Muscle of arm (tissue), 12 donors: ENCODE data around the gene SLC26A8. TPM values are rescaled to one million over a fixed set of nuclear protein-coding genes. Genes with fewer than 3 reads are reported as not detected.
"Not testable (repeated sequence)": the region's sequence is repeated elsewhere in the genome, so short reads cannot be mapped to it uniquely, and the experiment has no call there.

ENCODE experiments used
- DNase-seq: peaks from one replicate; pipeline ENCODE4 v3.0.0-alpha.2; 2013
- polyA plus RNA-seq, 12 donors: library from polyadenylated mRNA; unstranded; fragments of 120-200 nt; gene quantifications; one replicate each; pipeline ENCODE4 v1.2.1, GENCODE V29; 2013; ENCODE audit not compliant: insufficient read length in 12 of 12

SLC26A8 gene
- polyA plus RNA-seq, 12 donors: 0.08 to 0.39 (median 0.14) TPM; not detected in 6

DNA sequence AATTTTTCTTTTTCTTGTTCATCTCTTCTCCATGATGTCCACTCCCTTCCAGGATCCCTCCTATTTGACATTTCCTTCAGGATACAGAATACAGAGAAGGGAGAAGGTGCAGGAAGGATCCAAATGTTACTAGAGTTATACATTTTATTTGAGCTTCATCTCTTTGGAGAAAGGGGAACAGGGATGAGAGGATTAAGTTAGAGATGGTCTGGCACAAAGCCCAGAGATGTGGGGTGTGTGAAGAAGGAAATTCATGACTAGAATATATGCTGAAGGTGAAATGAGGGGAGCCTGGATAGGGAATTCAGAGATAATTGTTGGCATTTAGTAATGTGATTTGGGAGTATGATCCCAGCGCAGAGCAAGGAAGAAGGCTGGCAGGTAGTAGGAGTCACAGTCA is 81.1 kb downstream of the SLC26A8 start:
- DNase-seq: no peak

DNA sequence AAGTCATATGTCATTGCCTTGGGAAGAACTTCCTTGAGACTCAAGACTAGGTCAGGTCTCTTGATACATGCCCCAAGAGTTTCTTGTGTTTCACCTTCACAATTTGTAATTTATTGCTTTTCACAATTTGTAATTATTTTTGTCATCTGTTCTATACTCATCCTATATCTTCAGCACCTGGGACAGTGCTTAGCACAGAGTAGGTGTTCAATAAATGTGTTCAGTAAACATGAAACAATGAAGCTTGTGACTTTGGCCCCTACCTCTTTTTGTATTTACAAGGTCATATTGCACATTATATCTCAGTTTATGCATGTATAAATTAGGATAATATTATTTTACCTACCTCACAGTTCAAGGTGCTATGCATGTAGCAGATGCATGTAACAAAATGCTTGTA is 82.1 kb downstream of the SLC26A8 start:
- no peak for DNase-seq

DNA sequence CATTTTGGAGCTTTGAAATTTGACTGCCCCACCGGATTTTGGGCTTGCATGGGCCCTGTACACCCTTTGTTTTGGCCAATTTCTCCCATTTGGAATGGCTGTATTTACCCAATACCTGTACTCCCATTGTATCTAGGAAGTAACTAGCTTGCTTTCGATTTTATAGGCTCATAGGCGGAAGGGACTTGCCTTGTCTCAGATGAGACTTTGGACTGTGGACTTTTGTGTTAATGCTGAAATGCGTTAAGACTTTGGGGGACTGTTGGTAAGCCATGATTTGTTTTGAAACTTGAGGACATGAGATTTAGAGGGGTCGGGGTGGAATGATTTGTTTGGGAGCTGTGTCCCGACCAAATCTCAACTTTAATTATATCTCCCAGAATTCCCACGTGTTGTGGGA is 83.3 kb downstream of the SLC26A8 start:
- not testable (repeated sequence) for DNase-seq

DNA sequence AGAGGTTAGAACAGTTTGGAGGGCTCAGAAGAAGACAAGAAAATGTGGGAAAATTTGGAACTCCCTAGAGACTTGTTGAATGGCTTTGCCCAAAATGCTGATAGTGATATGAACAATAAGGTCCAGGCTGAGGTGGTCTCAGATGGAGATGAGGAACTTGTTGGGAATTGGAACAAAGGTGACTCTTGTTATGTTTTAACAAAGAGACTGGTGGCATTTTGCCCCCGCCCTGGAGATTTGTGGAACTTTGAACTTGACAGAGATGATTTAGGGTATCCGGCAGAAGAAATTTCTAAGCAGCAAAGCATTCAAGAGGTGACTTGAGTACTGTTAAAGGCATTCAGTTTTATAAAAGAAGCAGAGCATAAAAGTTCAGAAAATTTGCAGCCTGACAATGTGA is 84.4 kb downstream of the SLC26A8 start:
- DNase-seq: not testable (repeated sequence)

- DNase-seq: not testable (repeated sequence)
Measured at GRCh38 chr6:35939259-35939658, 85.2 kb downstream of the SLC26A8 start.

DNA sequence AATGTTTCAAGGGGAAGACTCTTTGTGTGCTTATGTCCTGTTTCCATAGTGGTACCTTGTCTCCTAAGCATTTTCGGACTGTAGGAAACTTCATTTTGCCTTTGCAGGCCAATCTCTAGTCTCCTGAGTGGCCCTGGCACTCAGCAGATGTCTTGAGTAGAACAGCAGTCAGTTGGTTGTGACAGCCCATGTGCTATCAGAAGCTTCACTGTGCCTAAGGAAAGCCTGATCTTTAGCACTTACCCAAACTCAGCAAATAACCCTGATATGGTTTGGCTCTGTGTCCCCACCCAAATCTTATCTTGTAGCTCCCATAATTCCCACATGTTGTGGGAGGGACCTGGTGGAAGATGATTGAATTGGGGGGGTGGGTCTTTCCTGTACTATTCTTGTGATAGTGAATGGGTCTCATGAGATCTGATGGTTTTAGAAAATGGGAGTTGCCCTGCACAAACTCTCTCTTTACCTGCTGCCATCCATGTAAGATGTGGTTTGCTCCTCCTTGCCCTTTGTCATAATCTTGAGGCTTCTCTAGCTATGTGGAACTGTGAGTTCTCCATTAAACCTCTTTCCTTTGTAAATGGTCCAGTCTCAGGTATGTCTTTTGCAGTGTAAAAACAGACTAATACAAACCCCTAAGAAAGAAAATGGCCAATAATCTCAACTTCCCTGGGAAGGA is 87.6 kb downstream of the SLC26A8 start:
- no peak for DNase-seq

DNA sequence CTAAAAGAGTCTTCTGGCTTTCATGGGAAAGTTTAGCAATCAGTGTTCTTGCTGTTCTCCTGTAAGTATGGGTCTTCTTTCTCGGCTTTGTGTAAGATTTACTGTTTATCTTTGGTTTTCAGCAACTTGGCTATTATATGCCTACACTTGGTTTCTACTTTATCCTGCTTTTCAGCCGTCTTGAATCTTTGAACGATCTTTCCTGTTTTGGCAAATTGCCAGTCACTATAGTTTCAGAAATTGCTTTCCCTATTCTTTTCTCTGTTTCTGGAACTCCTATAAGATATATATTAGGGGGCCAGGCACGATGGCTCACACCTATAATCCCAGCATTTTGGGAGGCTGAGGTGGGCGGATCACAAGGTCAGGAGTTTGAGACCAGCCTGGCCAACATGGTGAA is 89.0 kb downstream of the SLC26A8 start:
- DNase-seq: no peak

DNA sequence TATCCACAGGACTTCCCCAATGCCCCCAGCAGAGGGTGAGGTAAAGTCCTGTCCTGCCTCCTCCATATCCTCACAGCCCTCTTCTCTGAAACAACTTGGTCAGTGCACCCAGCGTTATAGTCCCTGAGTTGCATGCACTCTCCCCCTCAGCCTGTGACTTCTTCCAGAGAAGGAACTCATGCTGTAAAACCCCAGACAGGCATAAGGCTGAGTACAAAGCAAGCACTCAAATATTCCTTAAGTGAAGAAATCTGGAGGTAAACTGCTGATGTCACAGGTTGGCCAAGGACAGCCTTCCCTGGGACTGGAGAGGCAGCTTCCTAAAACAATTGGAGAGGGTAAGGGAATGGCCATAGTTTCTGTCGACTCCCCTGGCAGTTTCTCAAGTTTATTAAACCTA is 90.6 kb downstream of the SLC26A8 start:
- DNase-seq: no peak

GRCh38 chr6:35931873-35932272 is 92.6 kb downstream of the SLC26A8 start:
- DNase-seq: not testable (repeated sequence)

DNA sequence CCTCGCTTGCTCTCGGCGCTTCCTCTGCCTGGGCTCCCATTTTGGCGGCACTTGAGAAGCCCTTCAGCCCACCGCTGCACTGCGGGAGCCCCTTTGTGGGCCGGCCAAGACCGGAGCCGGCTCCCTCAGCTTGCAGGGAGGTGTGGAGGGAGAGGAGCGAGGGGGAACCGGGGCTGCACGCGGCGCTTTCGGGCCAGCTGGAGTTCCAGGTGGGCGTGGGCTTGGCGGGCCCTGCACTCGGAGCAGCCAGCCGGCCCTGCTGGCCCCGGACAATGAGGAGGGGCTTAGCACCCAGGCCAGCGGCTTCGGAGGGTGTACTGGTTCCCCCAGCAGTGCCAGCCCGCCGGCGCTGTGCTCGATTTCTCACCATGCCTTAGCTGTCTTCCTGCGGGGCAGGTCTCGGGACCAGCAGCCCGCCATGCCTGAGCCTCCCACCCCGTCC is 93.3 kb downstream of the SLC26A8 start:
- no peak for DNase-seq

- no peak for DNase-seq
Measured at GRCh38 chr6:35929601-35930000, 94.8 kb downstream of the SLC26A8 start.

- DNase-seq: no peak
Measured at GRCh38 chr6:35926509-35927215, 97.8 kb downstream of the SLC26A8 start.

DNA sequence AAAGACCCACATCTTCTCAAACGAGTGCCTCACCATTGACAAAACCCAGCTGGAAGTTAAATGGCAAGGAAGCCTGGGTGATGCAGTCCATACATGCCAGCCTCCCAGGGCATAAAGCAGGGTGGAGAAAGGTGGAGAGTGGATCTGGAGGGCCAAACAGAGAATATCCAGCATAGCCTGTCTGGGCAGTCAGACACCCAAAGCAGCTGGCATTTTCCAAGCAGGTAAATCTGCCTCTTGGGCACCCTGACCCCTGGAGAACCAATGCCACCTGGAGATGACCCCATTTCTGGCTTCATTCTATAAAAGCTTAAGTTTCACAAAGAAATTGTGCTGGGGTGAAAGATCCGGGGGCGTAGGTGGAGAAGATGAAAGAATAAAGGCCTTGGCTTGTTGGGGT is 98.5 kb downstream of the SLC26A8 start:
- no peak for DNase-seq

GRCh38 chr6:35924146-35924545 is 100.3 kb downstream of the SLC26A8 start:
- DNase-seq: no peak

- DNase-seq: no peak
Measured at GRCh38 chr6:35922139-35922554, 102.3 kb downstream of the SLC26A8 start.

GRCh38 chr6:35920793-35921732 is 103.4 kb downstream of the SLC26A8 start, which contains the start of gene SRPK1:
TSS of gene SRPK1 (minus strand) at chr6:35921098. CDS start at chr6:35921056, 42 bp downstream.
- peak; percentile 87 for DNase-seq

DNA sequence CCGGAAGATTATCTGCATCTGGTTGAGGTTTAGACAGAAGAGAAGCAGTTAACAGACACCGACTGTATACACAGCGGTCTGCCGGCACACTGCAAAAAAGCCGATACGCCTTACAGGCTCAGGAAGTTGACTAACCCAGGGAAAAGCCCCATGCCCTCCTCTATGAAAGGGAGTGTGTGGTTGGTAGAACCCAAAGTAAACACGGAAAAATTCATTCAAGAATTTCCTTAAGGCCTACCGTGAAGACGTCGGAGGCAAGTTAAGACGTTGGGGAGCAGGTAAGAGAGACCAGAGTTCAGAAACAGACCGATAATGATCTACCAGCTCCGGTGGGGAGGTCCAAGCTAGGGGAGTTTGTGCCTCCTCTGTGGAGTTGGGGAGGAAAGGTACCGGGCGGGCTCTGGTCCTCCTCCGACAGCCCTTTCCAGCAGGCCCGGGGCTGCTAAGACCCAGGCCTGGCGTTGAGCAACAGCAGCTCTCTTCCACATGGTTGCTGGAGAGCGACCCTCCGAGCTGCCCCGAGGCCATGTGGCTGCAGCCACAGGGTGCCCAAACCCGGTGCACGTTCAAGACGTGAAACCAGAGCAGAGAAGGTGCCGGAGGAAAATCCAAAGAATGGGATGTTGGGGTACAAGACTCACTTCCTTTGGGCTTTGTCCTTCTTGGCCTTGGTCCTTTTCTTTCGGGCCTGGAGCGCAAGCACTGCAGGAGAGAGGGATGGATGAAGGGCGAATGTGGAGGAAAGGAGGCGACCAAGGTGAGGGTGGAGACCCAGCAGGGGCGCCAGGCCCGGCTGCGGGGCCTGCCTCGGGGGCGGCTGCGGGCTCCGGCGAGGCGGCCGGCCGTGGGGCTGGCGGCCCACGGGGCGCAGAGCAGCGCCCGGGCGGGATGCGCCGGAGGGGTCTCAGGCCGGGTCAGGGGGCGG is 104.4 kb downstream of the SLC26A8 start:
- peak; percentile 17 for DNase-seq

- no peak for DNase-seq
Measured at GRCh38 chr6:35919085-35919826, 105.2 kb downstream of the SLC26A8 start.

GRCh38 chr6:35916893-35917292 is 107.5 kb downstream of the SLC26A8 start:
- not testable (repeated sequence) for DNase-seq

DNA sequence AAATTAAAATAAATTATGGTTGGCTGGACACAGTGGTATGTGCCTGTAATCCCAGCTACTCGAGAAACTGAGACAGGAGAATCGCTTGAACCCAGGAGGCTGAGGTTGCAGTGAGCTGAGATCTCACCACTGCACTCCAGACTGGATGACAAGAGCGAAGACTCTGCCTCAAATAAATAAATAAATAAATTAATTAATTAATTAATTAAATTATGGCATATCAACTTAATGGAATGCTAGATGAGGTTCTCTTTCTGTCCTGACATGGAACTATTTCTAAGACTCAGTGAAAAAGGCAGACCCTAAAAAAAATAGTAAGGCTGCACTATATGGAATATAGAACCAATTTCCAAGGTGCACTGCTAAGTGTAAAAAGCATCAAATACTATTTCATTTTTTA is 108.4 kb downstream of the SLC26A8 start:
- DNase-seq: no peak
